NT2/D1 (cell line): ENCODE data around the gene CACNA1C.
"Not testable (repeated sequence)": the region's sequence is repeated elsewhere in the genome, so short reads cannot be mapped to it uniquely, and the experiment has no call there.

ENCODE experiments used
- DNase-seq: peaks from one replicate; pipeline ENCODE4 v3.0.0-alpha.2; 2011; ENCODE audit warnings: low read depth, low spot score
- H3K27me3 ChIP-seq: 2 replicates; pipeline ENCODE4 v1.6.0; 2011; ENCODE audit warnings: mild to moderate bottlenecking; ENCODE audit not compliant: insufficient read length, insufficient read depth
- H3K36me3 ChIP-seq: 2 replicates; pipeline ENCODE4 v1.6.1; 2011; ENCODE audit warnings: mild to moderate bottlenecking, low read length, mixed read lengths; ENCODE audit not compliant: insufficient read depth, insufficient read length
- H3K4me1 ChIP-seq: 2 replicates; pipeline ENCODE4 v1.5.1; 2011; ENCODE audit not compliant: insufficient read depth, insufficient read length
- H3K4me3 ChIP-seq: 2 replicates; pipeline ENCODE4 v1.5.1; 2011; ENCODE audit warnings: low read depth; ENCODE audit not compliant: insufficient read length
- H3K9ac ChIP-seq: 2 replicates; pipeline ENCODE4 v1.6.0; 2011; ENCODE audit warnings: low read depth; ENCODE audit not compliant: insufficient read length
- H3K9me3 ChIP-seq: 2 replicates; pipeline ENCODE4 v1.5.1; 2011; ENCODE audit warnings: mild to moderate bottlenecking, low read length; ENCODE audit not compliant: insufficient read depth
- SUZ12 ChIP-seq: IDR thresholded peaks from 2 replicates; pipeline ENCODE4 v1.6.1; 2011; ENCODE audit not compliant: insufficient read length, insufficient read depth; ENCODE audit errors: extremely low read depth
- YY1 ChIP-seq: IDR thresholded peaks from 2 replicates; pipeline ENCODE4 v1.6.1; 2011; ENCODE audit not compliant: insufficient read length, insufficient read depth
- ZNF274 ChIP-seq: IDR thresholded peaks from 2 replicates; pipeline ENCODE4 v1.6.1; 2011; ENCODE audit warnings: mild to moderate bottlenecking, low read depth, low read length

Gene CACNA1C

DNA sequence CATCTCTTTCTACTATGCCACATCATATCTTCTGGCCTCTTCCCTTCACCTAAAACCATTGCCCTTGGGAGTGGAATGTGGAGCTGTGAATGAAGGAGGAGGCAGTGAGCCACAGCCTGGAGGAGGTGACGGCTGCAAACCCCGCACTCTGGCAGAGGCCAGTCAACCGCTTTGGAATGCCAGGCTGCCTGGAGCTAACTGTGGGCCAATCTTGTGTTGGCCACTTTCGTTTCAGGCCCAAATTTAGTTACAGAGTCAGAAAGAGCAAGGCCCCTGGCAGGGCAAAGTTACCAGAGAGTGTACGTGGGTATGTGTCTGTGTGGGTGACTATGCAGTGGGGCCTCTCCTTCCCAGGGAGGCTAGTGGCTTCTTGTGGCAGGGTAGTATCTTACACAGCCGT is 40.1 kb downstream of the CACNA1C start:
- no peak for DNase-seq
- Histone ChIP-seq H3K9ac (no peak overlapping the region), H3K36me3 (no peaks in the 10 kb centered on the region), H3K4me1 (peaks cover 17% of the 10 kb centered on the region), H3K4me3 (no peak overlapping the region), H3K27me3 (no peaks in the 10 kb centered on the region), H3K9me3 (no peaks in the 10 kb centered on the region)
- TF ChIP-seq ZNF274 (no peak), YY1 (no peak), SUZ12 (no peak)

DNA sequence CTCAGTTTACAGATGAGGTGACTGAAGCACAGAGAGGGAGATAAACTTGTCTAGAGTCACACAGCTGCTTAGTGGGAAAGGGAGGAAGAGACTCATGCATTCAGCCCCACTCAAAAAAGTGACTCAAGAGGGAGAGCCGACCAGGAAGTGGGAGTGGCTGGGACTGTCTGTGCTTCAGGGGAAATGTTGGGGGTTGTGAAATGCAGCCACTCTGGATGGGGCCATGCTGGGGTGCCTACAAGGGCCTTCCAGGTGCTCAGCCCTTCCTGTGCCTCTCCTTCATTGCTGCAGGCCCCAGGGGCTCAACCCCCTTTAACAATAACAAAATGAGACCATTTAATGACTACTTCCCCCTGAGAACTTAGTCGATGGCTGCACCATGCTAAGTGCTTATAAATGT is 41.8 kb downstream of the CACNA1C start:
- Histone ChIP-seq H3K4me1 (peaks cover 25% of the 10 kb centered on the region), H3K36me3 (no peaks in the 10 kb centered on the region), H3K4me3 (no peak overlapping the region), H3K9ac (no peak overlapping the region), H3K27me3 (no peaks in the 10 kb centered on the region), H3K9me3 (no peaks in the 10 kb centered on the region)
- TF ChIP-seq SUZ12: no peak
- TF ChIP-seq ZNF274: no peak
- no peak for TF ChIP-seq YY1
- DNase-seq: no peak

- no peak overlapping the region for H3K4me3 ChIP-seq
- no peak for TF ChIP-seq YY1
- no peak for TF ChIP-seq SUZ12
- TF ChIP-seq ZNF274: no peak
- no peaks in the 10 kb centered on the region for H3K9me3 ChIP-seq
- peaks cover 27% of the 10 kb centered on the region for H3K4me1 ChIP-seq
- no peaks in the 10 kb centered on the region for H3K36me3 ChIP-seq
- DNase-seq: no peak
- no peaks in the 10 kb centered on the region for H3K27me3 ChIP-seq
- no peak overlapping the region for H3K9ac ChIP-seq
Measured at GRCh38 chr12:2095878-2096277, 43.1 kb downstream of the CACNA1C start.

- TF ChIP-seq ZNF274: no peak
- TF ChIP-seq SUZ12: no peak
- no peak for TF ChIP-seq YY1
- Histone ChIP-seq H3K4me3 (no peak overlapping the region), H3K4me1 (peaks cover 36% of the 10 kb centered on the region), H3K36me3 (no peaks in the 10 kb centered on the region), H3K27me3 (no peaks in the 10 kb centered on the region), H3K9me3 (no peaks in the 10 kb centered on the region), H3K9ac (no peak overlapping the region)
- DNase-seq: no peak
Measured at GRCh38 chr12:2097617-2098016, 44.8 kb downstream of the CACNA1C start.

DNA sequence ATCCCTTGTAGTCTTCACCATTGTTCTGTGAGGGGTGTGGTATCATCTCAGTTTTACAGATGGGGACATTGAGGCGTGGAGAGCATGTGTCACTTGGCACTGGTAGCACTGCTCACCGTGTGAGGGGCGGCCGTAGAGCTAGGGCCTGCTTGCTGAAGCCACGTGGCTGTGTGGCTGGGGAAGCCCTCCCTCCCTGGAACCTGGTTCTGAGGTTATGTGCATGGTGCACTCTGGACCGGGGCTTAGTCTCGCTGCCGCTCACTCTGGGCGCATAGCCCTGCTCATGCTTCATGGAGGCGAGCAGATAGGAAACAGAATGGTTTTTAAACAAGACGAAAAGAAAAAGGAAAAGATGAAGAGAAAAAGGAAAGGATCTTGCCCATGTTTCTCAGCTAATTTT is 46.1 kb downstream of the CACNA1C start:
- no peaks in the 10 kb centered on the region for H3K9me3 ChIP-seq
- no peak overlapping the region for H3K4me3 ChIP-seq
- no peak for DNase-seq
- H3K36me3 ChIP-seq: no peaks in the 10 kb centered on the region
- no peak overlapping the region for H3K9ac ChIP-seq
- H3K4me1 ChIP-seq: peaks cover 29% of the 10 kb centered on the region
- TF ChIP-seq ZNF274 (no peak), SUZ12 (no peak), YY1 (no peak)
- no peaks in the 10 kb centered on the region for H3K27me3 ChIP-seq

DNA sequence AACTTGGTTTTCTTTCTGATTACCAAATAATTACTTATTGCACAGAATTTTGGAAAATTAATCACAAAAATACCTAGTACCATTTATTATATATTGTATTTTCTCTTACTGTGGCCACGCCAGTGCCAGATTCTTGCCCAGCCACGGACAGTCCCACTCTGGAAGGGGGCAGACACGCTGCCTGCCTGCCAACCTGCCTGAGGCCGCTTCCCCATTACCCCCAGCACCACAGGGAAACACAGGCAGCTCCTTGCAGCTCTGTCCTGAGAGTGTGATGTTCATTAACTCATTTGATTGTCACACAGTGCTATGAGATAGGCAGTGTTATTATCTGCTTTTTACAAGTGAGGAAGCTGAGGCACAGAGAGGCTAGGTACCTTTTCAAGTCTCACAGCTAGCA is 46.8 kb downstream of the CACNA1C start:
- no peaks in the 10 kb centered on the region for H3K36me3 ChIP-seq
- no peak for DNase-seq
- H3K4me3 ChIP-seq: no peak overlapping the region
- H3K9me3 ChIP-seq: no peaks in the 10 kb centered on the region
- no peak overlapping the region for H3K9ac ChIP-seq
- TF ChIP-seq SUZ12 (no peak), ZNF274 (no peak), YY1 (no peak)
- peaks cover 23% of the 10 kb centered on the region for H3K4me1 ChIP-seq
- no peaks in the 10 kb centered on the region for H3K27me3 ChIP-seq

DNA sequence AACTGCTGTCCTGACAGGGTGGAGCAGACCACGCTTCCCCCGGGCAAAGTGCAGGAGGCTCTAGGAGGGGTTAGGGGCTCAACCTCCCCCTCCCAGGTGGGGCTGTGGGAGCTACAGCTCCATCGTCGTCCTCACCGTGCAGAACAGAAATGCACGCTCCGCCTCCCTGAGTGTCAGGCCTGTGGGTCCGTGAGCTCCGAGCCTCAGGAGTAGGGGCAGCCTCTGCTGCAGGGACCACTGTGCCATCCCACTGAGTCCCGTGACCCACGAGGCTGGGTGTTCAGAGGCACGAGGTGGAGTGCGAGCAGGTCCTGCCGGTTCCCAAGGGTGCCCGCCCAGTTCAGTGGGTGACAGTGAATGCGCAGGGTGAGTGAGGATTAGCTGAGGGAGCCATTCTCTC is 48.6 kb downstream of the CACNA1C start:
- H3K27me3 ChIP-seq: no peaks in the 10 kb centered on the region
- H3K4me3 ChIP-seq: no peak overlapping the region
- H3K4me1 ChIP-seq: peaks cover 23% of the 10 kb centered on the region
- H3K36me3 ChIP-seq: no peaks in the 10 kb centered on the region
- DNase-seq: no peak
- H3K9ac ChIP-seq: no peak overlapping the region
- TF ChIP-seq YY1: no peak
- H3K9me3 ChIP-seq: no peaks in the 10 kb centered on the region

GRCh38 chr12:2101771-2102170 is 49.0 kb downstream of the CACNA1C start:
- DNase-seq: no peak
- Histone ChIP-seq H3K9me3 (no peaks in the 10 kb centered on the region), H3K27me3 (no peaks in the 10 kb centered on the region), H3K36me3 (no peaks in the 10 kb centered on the region), H3K4me3 (no peak overlapping the region), H3K9ac (no peak overlapping the region), H3K4me1 (peaks cover 23% of the 10 kb centered on the region)
- TF ChIP-seq YY1 (no peak), ZNF274 (no peak), SUZ12 (no peak)

GRCh38 chr12:2102736-2103135 is 49.9 kb downstream of the CACNA1C start:
- H3K4me3 ChIP-seq, H3K9ac ChIP-seq, H3K27me3 ChIP-seq, H3K9me3 ChIP-seq, DNase-seq, H3K36me3 ChIP-seq: not testable (repeated sequence)
- peaks cover 20% of the 10 kb centered on the region for H3K4me1 ChIP-seq

DNA sequence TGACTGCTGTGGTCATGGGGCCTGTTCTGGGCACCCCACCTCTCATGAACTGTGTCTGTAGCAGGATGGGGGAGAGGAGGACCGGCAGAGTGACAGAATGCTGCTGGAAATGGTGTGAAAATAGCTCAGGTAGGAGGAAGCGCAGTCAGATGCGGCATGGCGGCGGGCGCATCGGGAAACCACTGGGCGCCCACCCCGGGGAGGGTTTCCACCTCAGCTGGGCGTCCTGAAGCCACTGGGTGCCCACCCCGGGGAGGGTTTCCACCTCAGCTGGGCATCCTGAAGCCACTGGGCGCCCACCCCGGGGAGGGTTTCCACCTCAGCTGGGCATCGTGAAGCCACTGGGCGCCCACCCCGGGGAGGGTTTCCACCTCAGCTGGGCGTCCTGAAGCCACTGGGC is 52.6 kb downstream of the CACNA1C start:
- not testable (repeated sequence) for DNase-seq, H3K9ac ChIP-seq, H3K4me3 ChIP-seq, H3K9me3 ChIP-seq, H3K36me3 ChIP-seq, H3K27me3 ChIP-seq
- peaks cover 14% of the 10 kb centered on the region for H3K4me1 ChIP-seq
